Activated T-helper 1 cell treated with anti-CD3 and anti-CD28 coated beads, Interleukin-12 subunit alpha, Interleukin-12 subunit beta, Interleukin-2, Interleukin-4 antibody, amounts not matched to agents 30 ng/mL and 10 ng/mL and 1 ng/mL, durations not matched to agents 14 hours and 24 hours and 36 hours (primary cell): ENCODE measurements around the gene THPO. TPM values are rescaled to one million over a fixed set of nuclear protein-coding genes. Genes with fewer than 3 reads are reported as not detected.

ENCODE experiments used
- DNase-seq: peaks from one replicate; pipeline ENCODE4 v3.0.0; 2021; ENCODE audit warnings: low spot score
- H3K27ac Mint-ChIP-seq: one replicate; pipeline ENCODE4 v1.8.0; 2021; ENCODE audit warnings: mild to moderate bottlenecking, mixed read lengths
- H3K27me3 Mint-ChIP-seq: one replicate; pipeline ENCODE4 v1.8.0; 2022; ENCODE audit warnings: mild to moderate bottlenecking, moderate library complexity, mixed read lengths; ENCODE audit not compliant: insufficient read depth
- H3K36me3 Mint-ChIP-seq: one replicate; pipeline ENCODE4 v1.8.0; 2021; ENCODE audit warnings: low read depth, mixed read lengths
- H3K4me1 Mint-ChIP-seq: one replicate; pipeline ENCODE4 v1.8.0; 2021; ENCODE audit warnings: low read depth, mixed read lengths
- H3K4me3 Mint-ChIP-seq: one replicate; pipeline ENCODE4 v1.8.0; 2021; ENCODE audit warnings: mild to moderate bottlenecking, moderate library complexity, mixed read lengths
- H3K9me3 Mint-ChIP-seq: one replicate; pipeline ENCODE4 v1.8.0; 2021; ENCODE audit warnings: mixed read lengths
- intact Hi-C: fragments of 100-400 bp; cut with micrococcal nuclease; formaldehyde crosslinking; loops from one replicate; pipeline ENCODE4 v1.15.1; 2024
- total RNA-seq: library from RNA; stranded (reverse); gene quantifications from 2 replicates; pipeline ENCODE4 v1.2.3, GENCODE V29; 2022

The THPO gene
- total RNA-seq: not detected in 2 replicates

DNA sequence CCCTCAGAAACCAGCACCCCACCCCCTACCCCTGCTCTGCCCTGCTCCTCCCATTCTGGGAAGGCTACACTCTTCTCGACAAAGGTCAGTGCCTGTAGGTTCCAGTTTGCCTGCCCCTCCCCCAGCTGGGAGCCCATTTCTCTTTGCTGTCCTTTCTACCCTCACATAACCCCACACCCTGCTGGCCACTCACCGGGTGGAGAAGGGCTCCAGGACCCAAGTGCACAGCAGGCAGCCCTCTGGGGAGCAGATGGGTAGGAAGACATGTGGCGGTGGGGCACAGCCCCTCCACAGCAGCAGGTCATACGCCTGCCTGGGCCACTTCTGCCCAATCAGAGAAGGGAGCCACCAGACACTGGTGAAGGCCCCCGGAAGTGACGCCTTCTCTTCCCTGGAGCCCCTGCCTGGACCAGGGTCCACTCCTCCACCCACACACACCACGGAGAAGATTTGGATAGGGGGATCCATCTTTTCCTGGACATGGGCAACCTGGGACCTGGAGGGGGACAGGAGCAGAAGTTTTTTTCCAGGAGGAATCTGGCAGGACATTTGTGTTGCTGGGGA lies at the start of gene THPO:
THPO (minus strand) TSS at position 326 of the 564 bp plus-strand sequence. CDS start 1,948 bp downstream, outside the sequence.
- H3K9me3 Mint-ChIP-seq: no peaks in the 10 kb centered on the region
- H3K4me1 Mint-ChIP-seq: no peaks in the 10 kb centered on the region
- peak within 1 kb of the TSS; percentile 40 for H3K4me3 Mint-ChIP-seq
- no peaks in the 10 kb centered on the region for H3K36me3 Mint-ChIP-seq
- no peak for DNase-seq
- no peak within 1 kb of the TSS for H3K27ac Mint-ChIP-seq
- peaks cover 70% of the 10 kb centered on the region for H3K27me3 Mint-ChIP-seq
- intact Hi-C loops: no loop called here

DNA sequence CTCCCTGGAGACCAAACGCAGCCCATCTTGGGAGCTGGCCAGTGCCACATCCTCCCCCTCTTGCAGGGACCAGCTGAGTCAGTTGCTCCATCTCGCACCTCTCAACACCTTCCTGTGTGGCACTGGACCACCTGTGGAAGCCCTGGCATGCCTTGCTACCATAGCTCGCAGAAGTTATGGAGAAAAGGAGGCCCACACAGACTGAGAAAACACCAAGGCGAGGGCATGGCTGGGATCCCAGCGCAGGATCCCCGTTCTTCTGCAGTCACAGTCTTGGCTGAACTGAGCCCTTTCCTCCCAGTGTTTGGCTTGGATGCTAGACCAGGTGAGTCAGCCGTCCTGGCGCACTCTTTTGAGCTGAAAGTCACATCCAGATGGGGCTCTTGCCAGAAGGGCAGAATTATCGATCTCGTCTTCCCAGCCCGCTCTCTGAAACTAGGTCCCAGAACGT lies 48.7 kb upstream of the THPO start:
- Mint-ChIP-seq H3K27me3 (peaks cover 5% of the 10 kb centered on the region), H3K4me3 (no peak overlapping the region), H3K27ac (no peak overlapping the region), H3K36me3 (no peaks in the 10 kb centered on the region), H3K4me1 (no peaks in the 10 kb centered on the region), H3K9me3 (no peaks in the 10 kb centered on the region)
- intact Hi-C loops: no loop called here
- DNase-seq: no peak

DNA sequence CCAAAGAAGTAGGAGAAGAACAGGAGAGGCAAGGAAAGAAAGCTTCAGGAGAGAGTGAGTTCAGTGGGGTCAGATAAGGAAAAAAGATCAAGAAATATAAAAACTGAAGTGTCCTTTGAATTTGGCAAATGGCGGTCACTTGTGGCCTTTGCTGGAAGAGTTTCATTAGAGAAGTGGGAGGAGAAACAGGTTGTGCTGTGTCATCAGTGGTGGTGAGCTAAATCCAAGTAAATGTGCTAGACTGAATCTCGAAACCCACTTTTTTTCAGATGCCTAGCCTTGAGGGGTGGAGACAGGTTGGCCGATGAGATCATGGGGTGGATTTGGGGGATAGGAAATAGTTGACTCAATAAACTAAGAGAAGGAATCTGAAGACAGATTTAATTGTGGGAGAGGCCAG lies 45.6 kb upstream of the THPO start:
- intact Hi-C loops: no loop called here
- no peak overlapping the region for H3K27ac Mint-ChIP-seq
- H3K36me3 Mint-ChIP-seq: no peaks in the 10 kb centered on the region
- DNase-seq: no peak
- H3K4me3 Mint-ChIP-seq: no peak overlapping the region
- peaks cover 5% of the 10 kb centered on the region for H3K27me3 Mint-ChIP-seq
- no peaks in the 10 kb centered on the region for H3K4me1 Mint-ChIP-seq
- H3K9me3 Mint-ChIP-seq: no peaks in the 10 kb centered on the region

DNA sequence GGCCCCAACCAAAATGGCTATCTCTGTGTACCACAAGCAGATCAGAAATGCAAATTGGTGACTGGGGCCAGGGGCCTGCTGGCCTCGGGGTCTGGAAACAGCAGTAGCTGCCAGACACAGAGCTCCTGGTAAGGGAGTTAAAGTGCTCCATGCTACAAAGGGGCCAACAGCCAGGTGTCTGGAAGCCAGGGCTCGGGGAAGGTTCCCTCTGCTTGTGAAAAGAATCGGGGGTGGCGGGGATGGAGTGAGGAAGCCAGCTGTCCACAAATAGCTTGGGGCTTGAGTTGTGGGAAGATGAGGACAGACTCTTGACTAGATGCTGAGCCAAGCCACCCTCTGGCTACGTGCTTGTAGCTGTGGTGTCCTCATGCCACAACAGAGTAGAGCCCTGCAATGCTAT lies 41.2 kb upstream of the THPO start:
- Mint-ChIP-seq H3K9me3 (no peaks in the 10 kb centered on the region), H3K36me3 (no peaks in the 10 kb centered on the region), H3K4me1 (no peaks in the 10 kb centered on the region), H3K27me3 (peaks cover 5% of the 10 kb centered on the region), H3K27ac (no peak overlapping the region), H3K4me3 (no peak overlapping the region)
- intact Hi-C loops: loop anchor here (2.0 to 5.0 kb wide), 2 partner anchors 108 to 358 kb away; no protein-coding TSS in a partner anchor
- no peak for DNase-seq

DNA sequence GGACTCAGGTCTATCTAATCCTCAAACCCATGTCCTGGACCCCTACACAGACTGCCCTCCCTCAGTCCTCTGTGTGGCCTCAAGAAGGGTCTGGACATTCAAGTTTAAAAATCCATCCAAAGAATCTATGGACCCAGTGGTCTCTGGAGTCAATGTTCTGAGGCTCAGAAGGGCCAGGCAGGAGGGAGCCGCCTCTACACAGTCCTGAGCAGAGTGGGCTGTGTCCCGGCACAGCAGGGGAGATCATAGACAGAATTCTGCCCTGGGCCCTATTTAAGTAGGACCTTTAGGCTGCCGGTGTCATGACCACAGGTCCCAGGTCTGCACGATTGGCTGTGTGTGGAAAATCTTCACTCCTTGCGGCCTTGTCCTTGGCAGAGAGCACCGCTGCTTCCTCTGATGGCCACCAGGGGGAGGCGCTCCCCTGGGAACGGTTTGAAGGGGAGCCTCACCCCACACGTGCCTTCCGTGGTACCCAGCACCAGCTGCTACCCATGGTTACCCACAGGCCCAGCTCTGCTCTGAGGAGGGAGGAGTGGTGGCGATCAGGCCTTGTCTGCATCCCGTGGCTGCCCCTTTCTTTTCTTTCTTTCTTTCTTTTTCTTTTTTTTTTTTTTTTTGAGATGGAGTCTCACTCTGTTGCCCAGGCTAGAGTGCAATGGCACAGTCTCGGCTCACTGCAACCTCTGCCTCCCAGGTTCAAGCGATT lies 39.8 kb upstream of the THPO start:
- Mint-ChIP-seq H3K4me1 (no peaks in the 10 kb centered on the region), H3K4me3 (no peak overlapping the region), H3K36me3 (no peaks in the 10 kb centered on the region), H3K9me3 (no peaks in the 10 kb centered on the region), H3K27ac (no peak overlapping the region), H3K27me3 (peaks cover 5% of the 10 kb centered on the region)
- intact Hi-C loops: loop anchor here (1.0 to 5.0 kb wide), 4 partner anchors 96 to 359 kb away; no protein-coding TSS in a partner anchor
- DNase-seq: peak; percentile 43

DNA sequence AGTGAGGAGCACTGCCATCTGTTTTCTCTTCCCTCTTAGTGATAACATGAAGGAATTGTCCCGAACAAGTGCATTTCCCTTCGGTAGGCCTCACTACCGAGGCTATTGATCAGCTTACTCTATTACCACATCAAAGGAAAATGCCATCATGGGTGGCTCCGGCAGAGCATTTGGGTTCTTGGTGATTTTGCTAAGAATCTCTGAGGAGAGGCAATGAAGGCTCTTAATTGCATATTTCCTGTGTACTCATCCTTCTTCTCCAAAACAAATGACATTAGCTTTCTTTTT lies 37.1 kb upstream of the THPO start:
- no peaks in the 10 kb centered on the region for H3K27me3 Mint-ChIP-seq
- H3K4me1 Mint-ChIP-seq: no peaks in the 10 kb centered on the region
- DNase-seq: no peak
- intact Hi-C loops: loop anchor here (5.0 kb wide), 1 partner anchor 112 kb away; no protein-coding TSS in a partner anchor
- no peak overlapping the region for H3K4me3 Mint-ChIP-seq
- no peak overlapping the region for H3K27ac Mint-ChIP-seq
- no peaks in the 10 kb centered on the region for H3K9me3 Mint-ChIP-seq
- H3K36me3 Mint-ChIP-seq: no peaks in the 10 kb centered on the region

DNA sequence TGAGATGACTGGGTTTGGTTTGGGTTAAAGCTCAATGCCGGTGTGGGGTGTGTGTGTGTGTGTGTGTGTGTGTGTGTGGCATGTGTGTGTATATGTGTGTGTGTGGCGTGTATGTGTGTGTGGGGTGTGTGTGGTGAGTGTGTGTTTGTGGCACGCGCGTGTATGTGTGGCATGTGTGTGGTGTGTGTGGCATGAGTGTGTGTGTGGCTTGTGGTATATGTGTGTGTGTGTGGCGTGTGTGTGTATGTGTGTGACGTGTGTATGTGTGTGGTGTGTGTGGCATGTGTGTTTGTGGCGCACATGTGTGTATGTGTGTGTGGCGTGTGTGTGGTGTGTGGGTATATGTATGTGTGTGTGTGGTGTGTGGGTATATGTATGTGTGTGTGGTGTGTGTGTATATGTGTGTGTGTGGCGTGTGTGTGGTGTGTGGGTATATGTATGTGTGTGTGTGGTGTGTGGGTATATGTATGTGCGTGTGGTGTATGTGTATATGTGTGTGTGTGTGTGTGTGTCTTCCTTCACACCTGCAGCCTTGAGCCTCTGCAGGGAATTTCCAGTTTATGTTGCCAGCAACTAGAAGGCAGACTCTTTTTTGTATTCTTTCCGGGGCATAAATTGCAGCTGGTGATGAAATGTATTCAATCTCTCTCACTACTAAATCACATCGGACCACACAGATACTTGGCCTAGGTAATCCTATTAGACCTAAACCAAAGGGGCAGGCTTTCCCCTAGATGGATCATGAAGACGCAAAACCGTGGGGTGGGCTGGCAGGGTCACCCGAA lies 36.6 kb upstream of the THPO start:
- Mint-ChIP-seq H3K27me3 (no peaks in the 10 kb centered on the region), H3K9me3 (no peaks in the 10 kb centered on the region), H3K4me1 (no peaks in the 10 kb centered on the region), H3K36me3 (no peaks in the 10 kb centered on the region), H3K4me3 (no peak overlapping the region), H3K27ac (no peak overlapping the region)
- no peak for DNase-seq
- intact Hi-C loops: loop anchor here (5.0 kb wide), 1 partner anchor 113 kb away; no protein-coding TSS in a partner anchor

DNA sequence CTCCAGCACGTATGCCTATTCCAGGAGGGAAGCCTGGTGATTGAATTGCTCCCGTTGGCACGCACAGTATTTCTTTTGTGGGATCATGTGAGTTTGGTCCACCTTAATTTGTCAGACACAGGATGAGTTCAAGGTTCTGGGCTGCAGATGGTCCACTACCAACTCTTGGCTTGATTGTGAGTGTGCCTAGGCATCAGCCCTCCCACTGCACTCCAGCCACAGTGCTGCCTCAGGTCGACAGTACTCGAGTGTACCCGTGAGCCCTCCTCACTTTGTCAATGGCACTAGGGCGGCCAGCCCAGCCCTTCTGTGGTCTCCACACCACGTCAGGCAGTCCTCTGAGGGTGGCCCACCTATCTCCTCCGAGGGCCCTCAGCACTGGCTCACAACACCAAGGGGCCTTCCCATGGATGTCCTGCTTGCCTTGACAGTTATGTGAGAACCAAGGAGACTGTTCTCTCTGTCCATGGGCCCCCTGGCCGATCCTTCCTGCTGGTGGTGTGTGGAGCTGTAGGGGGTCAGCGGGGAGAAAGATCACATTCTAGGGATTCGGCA lies 32.0 kb upstream of the THPO start:
- DNase-seq: no peak
- no peaks in the 10 kb centered on the region for H3K9me3 Mint-ChIP-seq
- no peak overlapping the region for H3K27ac Mint-ChIP-seq
- no peak overlapping the region for H3K4me3 Mint-ChIP-seq
- intact Hi-C loops: no loop called here
- no peaks in the 10 kb centered on the region for H3K36me3 Mint-ChIP-seq
- no peaks in the 10 kb centered on the region for H3K4me1 Mint-ChIP-seq
- H3K27me3 Mint-ChIP-seq: peaks cover 4% of the 10 kb centered on the region

DNA sequence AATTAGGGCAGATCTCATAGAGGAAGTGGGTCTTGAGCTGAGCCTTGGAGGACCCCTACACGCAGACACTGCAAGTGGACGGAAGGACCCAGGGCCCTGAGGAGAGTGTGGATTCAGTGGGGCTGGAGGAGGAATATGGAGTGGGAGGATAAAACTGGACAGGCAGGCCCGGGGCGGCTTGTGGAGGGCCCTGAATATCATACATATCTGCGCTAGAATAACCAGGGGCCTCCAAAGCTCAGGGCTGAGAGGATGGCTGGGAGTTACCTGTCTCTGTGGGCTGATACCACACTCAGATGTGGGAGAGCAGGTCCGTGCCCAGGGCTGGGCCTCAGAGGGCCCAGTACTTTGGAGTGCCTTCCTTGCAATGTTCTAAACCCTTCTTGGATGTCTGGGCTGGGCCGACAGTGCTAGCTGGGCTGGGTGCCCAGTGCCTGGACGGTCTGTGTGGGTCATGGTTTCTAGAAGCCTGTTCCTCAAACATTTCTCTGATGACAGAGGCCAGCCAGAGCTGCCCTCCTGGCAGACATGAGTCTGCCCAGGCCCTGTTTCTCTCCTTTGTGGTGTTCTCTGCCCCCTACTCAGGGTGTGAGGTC lies 31.4 kb upstream of the THPO start:
- Mint-ChIP-seq H3K27me3 (peaks cover 4% of the 10 kb centered on the region), H3K36me3 (no peaks in the 10 kb centered on the region), H3K4me3 (no peak overlapping the region), H3K4me1 (no peaks in the 10 kb centered on the region), H3K9me3 (no peaks in the 10 kb centered on the region), H3K27ac (no peak overlapping the region)
- no peak for DNase-seq
- intact Hi-C loops: no loop called here

DNA sequence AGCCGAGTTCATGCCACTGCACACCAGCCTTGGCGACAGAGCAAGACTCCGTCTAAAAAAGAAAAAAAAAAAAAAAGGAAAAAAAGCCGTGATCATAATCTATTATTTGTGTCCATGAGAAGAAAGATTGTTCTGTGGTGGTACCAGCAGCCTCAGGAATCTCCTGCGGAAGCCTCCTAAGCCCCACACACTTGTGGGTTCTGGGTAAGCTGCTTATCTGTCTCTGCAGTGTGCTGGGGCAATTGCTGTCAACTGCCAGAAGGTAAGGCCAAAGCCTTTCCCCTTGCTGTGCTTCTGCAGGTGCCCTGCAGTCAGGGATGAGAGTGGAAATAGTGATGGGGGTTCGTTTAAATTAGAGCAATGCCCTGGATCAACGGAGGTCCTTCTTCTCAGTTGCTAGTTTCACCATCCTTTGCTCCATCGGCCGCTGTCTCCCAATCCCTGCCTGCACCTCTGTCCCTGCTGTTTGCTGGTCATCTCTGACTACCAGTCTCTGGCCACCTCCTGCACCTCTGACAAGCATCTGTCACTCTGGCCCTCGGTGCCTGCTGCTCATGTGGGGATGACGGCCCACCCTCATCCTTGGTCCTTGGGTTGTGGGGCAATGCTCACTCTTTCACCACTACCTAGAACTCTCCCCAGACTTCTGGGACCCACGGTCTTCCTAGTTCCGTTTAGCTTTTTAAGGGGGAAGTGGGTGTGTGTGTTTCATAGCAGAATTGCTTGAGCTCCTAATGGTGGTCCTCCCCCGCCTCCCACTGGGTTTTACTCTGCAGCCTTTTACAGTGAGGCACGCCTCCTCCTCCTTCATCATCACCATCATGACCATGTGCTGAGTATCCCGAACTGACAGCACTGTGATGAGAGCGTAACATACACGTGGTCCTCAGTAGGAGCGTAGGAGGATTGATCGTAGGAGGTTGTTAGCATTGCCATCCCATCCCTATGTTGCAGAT lies 27.3 kb upstream of the THPO start:
- no peak for DNase-seq
- Mint-ChIP-seq H3K27me3 (peaks cover 13% of the 10 kb centered on the region), H3K36me3 (no peaks in the 10 kb centered on the region), H3K27ac (no peak overlapping the region), H3K9me3 (no peaks in the 10 kb centered on the region), H3K4me3 (no peak overlapping the region), H3K4me1 (no peaks in the 10 kb centered on the region)
- intact Hi-C loops: no loop called here

DNA sequence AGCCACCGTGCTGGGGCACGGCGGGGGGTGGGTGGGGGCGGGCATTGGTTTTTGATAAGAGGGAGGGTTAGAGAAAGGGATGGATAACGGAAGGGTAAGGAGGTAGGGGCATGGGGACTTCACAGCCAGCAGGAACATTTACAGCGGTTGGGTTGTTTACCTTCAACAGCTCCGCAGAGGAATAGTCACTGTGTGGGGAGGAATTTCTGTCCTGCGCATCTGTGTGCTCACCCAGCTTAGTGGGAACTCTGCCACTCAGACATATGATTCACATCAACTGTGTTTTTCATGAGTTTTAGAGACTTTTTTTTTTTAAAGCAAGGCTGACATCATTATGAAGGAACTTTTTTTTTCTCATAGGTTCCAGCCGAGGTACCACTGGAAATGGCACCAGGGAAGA lies 21.4 kb upstream of the THPO start:
- no peak overlapping the region for H3K27ac Mint-ChIP-seq
- no peaks in the 10 kb centered on the region for H3K36me3 Mint-ChIP-seq
- no peak for DNase-seq
- no peaks in the 10 kb centered on the region for H3K4me1 Mint-ChIP-seq
- peaks cover 17% of the 10 kb centered on the region for H3K27me3 Mint-ChIP-seq
- intact Hi-C loops: no loop called here
- no peaks in the 10 kb centered on the region for H3K9me3 Mint-ChIP-seq
- no peak overlapping the region for H3K4me3 Mint-ChIP-seq

DNA sequence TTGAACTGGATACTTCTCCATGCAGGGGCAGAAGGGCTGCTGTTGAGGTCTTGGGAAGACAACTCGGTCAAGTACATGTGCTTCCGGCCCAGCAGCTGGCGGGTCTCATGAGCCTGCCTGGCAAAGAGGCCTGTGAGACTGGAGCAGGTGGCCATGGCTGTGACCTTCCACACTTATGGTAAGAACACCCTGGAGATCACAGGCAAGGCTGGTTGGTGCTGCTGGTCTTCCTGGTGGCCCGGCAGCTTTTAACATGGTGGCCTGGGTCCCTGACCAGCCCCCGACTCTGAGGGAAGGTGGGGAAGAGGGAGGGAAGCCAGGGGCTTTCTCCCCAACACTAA lies 17.3 kb upstream of the THPO start:
- Mint-ChIP-seq H3K4me1 (no peaks in the 10 kb centered on the region), H3K9me3 (no peaks in the 10 kb centered on the region), H3K4me3 (no peak overlapping the region), H3K36me3 (no peaks in the 10 kb centered on the region), H3K27me3 (peaks cover 17% of the 10 kb centered on the region), H3K27ac (no peak overlapping the region)
- intact Hi-C loops: no loop called here
- no peak for DNase-seq
